ENCODE measurements around the gene PVALB. TPM values are rescaled to one million over a fixed set of nuclear protein-coding genes. Genes with fewer than 3 reads are reported as not detected.

The PVALB gene
- total RNA-seq, 1 experiment from 2014 or later = not detected

GRCh38 chr22:36862251-36863242 is 45.7 kb upstream of the PVALB start:
- Histone ChIP-seq H3K9ac (ENCODE audit: low read length) (no peak overlapping the region), H4K20me1 (ENCODE audit: insufficient read depth) (no peaks in the 10 kb centered on the region), H3K79me2 (ENCODE audit: insufficient read depth, low read length) (no peaks in the 10 kb centered on the region), H3K9me2 (ENCODE audit: insufficient read depth) (no peaks in the 10 kb centered on the region), H3K4me3 (replicated peaks in 1 of 2; ENCODE audit: low read depth in 1 of 2, low read length in 2 of 2) (no peak overlapping the region), H3K27ac (ENCODE audit: low read depth, low read length) (no peak overlapping the region), H3K36me3 (ENCODE audit: control insufficient read depth in 1 of 2, insufficient read depth in 2 of 2, low read length in 2 of 2) (no peaks in the 10 kb centered on the region), H3K27me3 (ENCODE audit: insufficient read depth, low read length) (peaks cover 10% of the 10 kb centered on the region; the same call in 1 of the 2 replicates), H3K9me3 (ENCODE audit: control insufficient read depth in 1 of 2, insufficient read depth in 1 of 2, low read depth in 1 of 2, low read length in 2 of 2) (no peaks in the 10 kb centered on the region), H3K4me2 (ENCODE audit: low read length) (no peak overlapping the region), H2AFZ (ENCODE audit: low read depth, low read length, poor library complexity, severe bottlenecking) (no peak overlapping the region), H3K4me1 (ENCODE audit: control insufficient read depth in 1 of 2, insufficient read depth in 2 of 2, low read length in 2 of 2) (peaks cover 0 to 4% of the 10 kb centered on the region in 2 experiments; a peak in 1 of 4 replicates)
- ChIA-PET CTCF (no interaction called here), POLR2A (no interaction called here), RAD21 (ENCODE audit: low non-redundant PET in 1 of 2, low total read pairs in 2 of 2, uncharacterized antibody in 2 of 2, unreplicated experiment in 2 of 2) (no interaction called here)
- intact Hi-C loops (cut with micrococcal nuclease) = no loop called here
- no TSS peak for BruUV-seq (replicated peaks)
- no peak for DNase-seq (ENCODE audit: low read depth, low spot score)
- ATAC-seq = no peak
- no peak for TF ChIP-seq POLR2A (IDR thresholded peaks at IDR 0.05; ENCODE audit: borderline replicate concordance, extremely low read depth, insufficient read depth, insufficient read length)

DNA sequence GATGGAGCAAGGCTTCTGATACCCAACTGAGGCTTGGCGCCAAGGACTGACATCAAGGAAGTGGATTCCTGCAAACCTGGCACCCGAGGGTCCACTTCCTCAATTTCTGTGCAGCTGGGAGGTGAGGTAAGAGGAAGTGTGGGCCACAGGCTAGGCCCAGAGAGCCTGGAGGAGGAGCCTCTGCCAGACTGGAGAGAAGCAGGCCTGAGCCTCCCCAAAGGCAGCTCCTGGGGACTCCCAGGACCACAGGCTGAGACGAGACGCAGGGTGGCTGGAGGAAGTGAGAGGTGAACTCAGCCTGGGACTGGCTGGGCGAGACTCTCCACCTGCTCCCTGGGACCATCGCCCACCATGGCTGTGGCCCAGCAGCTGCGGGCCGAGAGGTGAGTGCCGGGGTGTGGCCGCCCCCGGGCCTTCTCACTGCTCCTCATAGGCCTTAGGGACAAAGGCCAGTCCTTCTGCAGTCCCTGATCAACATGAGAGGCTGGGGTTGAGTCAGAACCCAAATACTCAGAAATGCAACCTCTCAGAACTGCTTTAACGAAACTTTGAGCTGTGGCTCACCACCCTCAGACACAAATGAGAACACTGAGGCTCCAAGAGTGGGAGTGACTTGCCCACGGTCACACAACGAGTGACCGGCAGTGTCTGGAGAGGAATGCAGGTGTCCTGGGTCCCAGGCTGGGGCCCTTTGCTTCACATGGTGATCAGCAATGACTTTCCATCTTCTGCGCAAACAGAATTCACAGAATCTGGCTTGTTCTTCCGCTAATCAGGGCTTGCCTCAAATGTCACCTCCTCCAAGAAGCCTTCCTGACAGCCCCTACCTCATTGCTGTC is 44.2 kb upstream of the PVALB start, which contains the start of gene NCF4:
Gene NCF4, plus strand, starts transcription at position 186 of the 839 bp plus-strand sequence. Its CDS starts 166 bp downstream, at position 352.
- H3K4me3 ChIP-seq (replicated peaks in 1 of 2; ENCODE audit: low read depth in 1 of 2, low read length in 2 of 2) = no peak within 1 kb of the TSS
- intact Hi-C loops (cut with micrococcal nuclease) = loop anchor here (1.0 kb wide), 1 partner anchor 117 kb away; no protein-coding TSS in a partner anchor
- H3K9ac ChIP-seq (ENCODE audit: low read length) = no peak within 1 kb of the TSS
- peaks cover 8% of the 10 kb centered on the region; the same call in 1 of the 2 replicates for H3K27me3 ChIP-seq (ENCODE audit: insufficient read depth, low read length)
- no TSS peak for BruUV-seq (replicated peaks)
- ChIA-PET RAD21 (ENCODE audit: low non-redundant PET in 1 of 2, low total read pairs in 2 of 2, uncharacterized antibody in 2 of 2, unreplicated experiment in 2 of 2) (no interaction called here), CTCF (no interaction called here), POLR2A (no interaction called here)
- no peak for DNase-seq (ENCODE audit: low read depth, low spot score)
- no peaks in the 10 kb centered on the region for H3K9me3 ChIP-seq (ENCODE audit: control insufficient read depth in 1 of 2, insufficient read depth in 1 of 2, low read depth in 1 of 2, low read length in 2 of 2)
- no peak within 1 kb of the TSS; the same call in 1 of the 2 replicates for H3K27ac ChIP-seq (ENCODE audit: low read depth, low read length)
- H3K36me3 ChIP-seq (ENCODE audit: control insufficient read depth in 1 of 2, insufficient read depth in 2 of 2, low read length in 2 of 2) = no peaks in the 10 kb centered on the region
- no peak for ATAC-seq
- peaks cover 0 to 10% of the 10 kb centered on the region in 2 experiments; a peak in 1 of 4 replicates for H3K4me1 ChIP-seq (ENCODE audit: control insufficient read depth in 1 of 2, insufficient read depth in 2 of 2, low read length in 2 of 2)
- H2AFZ ChIP-seq (ENCODE audit: low read depth, low read length, poor library complexity, severe bottlenecking) = no peak within 1 kb of the TSS
- H4K20me1 ChIP-seq (ENCODE audit: insufficient read depth) = no peaks in the 10 kb centered on the region
- H3K79me2 ChIP-seq (ENCODE audit: insufficient read depth, low read length) = no peaks in the 10 kb centered on the region
- no peaks in the 10 kb centered on the region for H3K9me2 ChIP-seq (ENCODE audit: insufficient read depth)
- H3K4me2 ChIP-seq (ENCODE audit: low read length) = no peak within 1 kb of the TSS
- TF ChIP-seq ZNF274 (IDR thresholded peaks at IDR 0.05; ENCODE audit: low read depth, low read length) (no peak), SP1 (IDR thresholded peaks at IDR 0.05; ENCODE audit: low read depth) (no peak), RAD21 (IDR thresholded peaks at IDR 0.05; ENCODE audit: low read depth) (no peak), FOSL1 (IDR thresholded peaks at IDR 0.05; ENCODE audit: low read depth) (no peak), ZBTB33 (IDR thresholded peaks at IDR 0.05; ENCODE audit: extremely low read depth, insufficient replicate concordance, low read length) (no peak), CEBPB (IDR thresholded peaks at IDR 0.05; ENCODE audit: low read depth) (no peak), EZH2 (IDR thresholded peaks at IDR 0.05) (no peak), ZFX (IDR thresholded peaks at IDR 0.05) (no peak), TCF7L2 (IDR thresholded peaks at IDR 0.05; ENCODE audit: borderline replicate concordance, extremely low read depth, insufficient read depth, insufficient read length) (no peak), EZH2phosphoT487 (IDR thresholded peaks at IDR 0.05; ENCODE audit: borderline replicate concordance) (no peak), ELF1 (IDR thresholded peaks at IDR 0.05; ENCODE audit: borderline replicate concordance, low read depth) (no peak), SIN3A (IDR thresholded peaks at IDR 0.05; ENCODE audit: low read depth) (no peak), EGR1 (IDR thresholded peaks at IDR 0.05; ENCODE audit: low read depth) (no peak), YY1 (IDR thresholded peaks at IDR 0.05; ENCODE audit: extremely low read depth, insufficient replicate concordance, low read depth, low read length) (no peak)

All from HCT116 (cell line).